Measurements from ENCODE around the gene TM4SF4.

DNA sequence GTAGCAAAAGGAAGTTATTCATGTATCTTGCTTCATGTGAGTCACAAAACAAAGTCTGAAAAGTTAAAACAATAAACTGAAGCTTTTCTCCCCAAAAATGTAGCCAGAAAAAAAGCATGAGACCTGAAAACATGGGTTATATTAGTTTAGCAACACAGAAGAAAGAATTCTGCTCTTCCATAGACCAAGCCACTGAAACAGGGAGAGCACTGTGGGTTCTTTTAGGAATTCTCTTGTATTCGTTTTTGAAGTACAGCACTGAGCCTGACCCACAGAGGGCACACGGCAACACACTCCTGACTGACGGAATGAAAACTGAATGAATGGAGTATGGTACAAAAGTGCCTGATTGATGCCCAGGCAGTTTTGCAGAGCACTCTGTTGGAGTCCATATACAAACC lies 66.6 kb downstream of the TM4SF4 start:
- TF ChIP-seq, protein P1, sequence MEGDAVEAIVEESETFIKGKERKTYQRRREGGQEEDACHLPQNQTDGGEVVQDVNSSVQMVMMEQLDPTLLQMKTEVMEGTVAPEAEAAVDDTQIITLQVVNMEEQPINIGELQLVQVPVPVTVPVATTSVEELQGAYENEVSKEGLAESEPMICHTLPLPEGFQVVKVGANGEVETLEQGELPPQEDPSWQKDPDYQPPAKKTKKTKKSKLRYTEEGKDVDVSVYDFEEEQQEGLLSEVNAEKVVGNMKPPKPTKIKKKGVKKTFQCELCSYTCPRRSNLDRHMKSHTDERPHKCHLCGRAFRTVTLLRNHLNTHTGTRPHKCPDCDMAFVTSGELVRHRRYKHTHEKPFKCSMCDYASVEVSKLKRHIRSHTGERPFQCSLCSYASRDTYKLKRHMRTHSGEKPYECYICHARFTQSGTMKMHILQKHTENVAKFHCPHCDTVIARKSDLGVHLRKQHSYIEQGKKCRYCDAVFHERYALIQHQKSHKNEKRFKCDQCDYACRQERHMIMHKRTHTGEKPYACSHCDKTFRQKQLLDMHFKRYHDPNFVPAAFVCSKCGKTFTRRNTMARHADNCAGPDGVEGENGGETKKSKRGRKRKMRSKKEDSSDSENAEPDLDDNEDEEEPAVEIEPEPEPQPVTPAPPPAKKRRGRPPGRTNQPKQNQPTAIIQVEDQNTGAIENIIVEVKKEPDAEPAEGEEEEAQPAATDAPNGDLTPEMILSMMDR (IDR thresholded peaks at IDR 0.05), result no peak
- TF ChIP-seq POLR2AphosphoS5 (IDR thresholded peaks at IDR 0.05), result no peak

Data from suprapubic skin (tissue), 3 donors.